SU-DHL-6 (cell line): ENCODE results near the gene DHRS7B.

Experiments
- EZH2phosphoT487 ChIP-seq: fragments of 200-600 bp; sonication (generic), shearing (Covaris generic); conservative IDR thresholded peaks from 2 replicates; pipeline ENCODE4 v1.6.1; 2018; ENCODE audit warnings: mild to moderate bottlenecking, antibody characterized with exemption, low read length, moderate library complexity, mixed read lengths
- TF ChIP-seq, protein P1 (sequence below): fragments of 200-600 bp; sonication (generic); IDR thresholded peaks from one replicate; pipeline ENCODE4 v1.5.1; 2017; ENCODE audit warnings: antibody characterized with exemption, mild to moderate bottlenecking, low read length, moderate library complexity; ENCODE audit not compliant: insufficient read depth, poor library complexity, severe bottlenecking

DNA sequence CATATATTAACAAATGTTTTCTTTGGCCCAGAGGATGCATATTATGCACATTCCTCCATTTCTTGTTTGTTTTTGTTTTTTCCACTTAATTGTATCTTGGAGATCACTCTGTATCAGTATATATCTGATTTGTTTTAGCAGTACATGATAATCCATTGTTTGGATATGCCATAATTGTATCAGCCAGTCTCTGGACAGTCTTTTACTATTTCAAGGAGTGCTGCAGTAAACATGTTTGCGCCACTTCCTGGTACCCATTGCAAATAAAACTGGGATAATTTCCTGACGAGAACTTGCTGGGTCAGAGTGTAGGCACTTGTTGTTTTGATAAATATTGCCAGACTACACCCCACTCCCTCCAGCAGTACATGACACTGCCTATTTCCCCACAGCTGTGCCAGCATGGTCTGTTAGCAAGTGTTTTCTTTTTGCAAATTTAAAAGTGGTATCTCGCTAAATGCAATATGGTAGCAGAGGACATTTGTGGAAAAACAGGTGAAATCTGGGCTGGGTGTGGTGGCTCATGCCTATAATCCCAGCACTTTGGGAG lies 92.1 kb downstream of the DHRS7B start:
- TF ChIP-seq, protein P1, sequence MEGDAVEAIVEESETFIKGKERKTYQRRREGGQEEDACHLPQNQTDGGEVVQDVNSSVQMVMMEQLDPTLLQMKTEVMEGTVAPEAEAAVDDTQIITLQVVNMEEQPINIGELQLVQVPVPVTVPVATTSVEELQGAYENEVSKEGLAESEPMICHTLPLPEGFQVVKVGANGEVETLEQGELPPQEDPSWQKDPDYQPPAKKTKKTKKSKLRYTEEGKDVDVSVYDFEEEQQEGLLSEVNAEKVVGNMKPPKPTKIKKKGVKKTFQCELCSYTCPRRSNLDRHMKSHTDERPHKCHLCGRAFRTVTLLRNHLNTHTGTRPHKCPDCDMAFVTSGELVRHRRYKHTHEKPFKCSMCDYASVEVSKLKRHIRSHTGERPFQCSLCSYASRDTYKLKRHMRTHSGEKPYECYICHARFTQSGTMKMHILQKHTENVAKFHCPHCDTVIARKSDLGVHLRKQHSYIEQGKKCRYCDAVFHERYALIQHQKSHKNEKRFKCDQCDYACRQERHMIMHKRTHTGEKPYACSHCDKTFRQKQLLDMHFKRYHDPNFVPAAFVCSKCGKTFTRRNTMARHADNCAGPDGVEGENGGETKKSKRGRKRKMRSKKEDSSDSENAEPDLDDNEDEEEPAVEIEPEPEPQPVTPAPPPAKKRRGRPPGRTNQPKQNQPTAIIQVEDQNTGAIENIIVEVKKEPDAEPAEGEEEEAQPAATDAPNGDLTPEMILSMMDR = no peak
- no peak for TF ChIP-seq EZH2phosphoT487
